GM12878 (cell line): ENCODE data around the gene SMC3. TPM values are rescaled to one million over a fixed set of nuclear protein-coding genes. Genes with fewer than 3 reads are reported as not detected.
A peak's percentile ranks its signal among the peaks of the same experiment; 100 is the strongest.

Source experiments
- ATAC-seq: fragments of 200-7000 bp; cut with Tn5 transposase; 3 replicates; pipeline ENCODE4 v1.9.1; 2020; ENCODE audit warnings: mild to moderate bottlenecking, moderate library complexity
- BruUV-seq: library from RNA; stranded (reverse); fragments of 400-500 nt; replicated peaks from 2 replicates; lab custom pipeline; 2021; lab: Mats Ljungman, UMichigan
- CTCF ChIA-PET: fragments of 300-600 bp; sonication (Branson Sonifier 250); formaldehyde crosslinking; extraction: SDS; loops from one replicate; lab custom pipeline; 2021; ENCODE audit warnings: inconsistent platforms; lab: Yijun Ruan, JAX
- POLR2A ChIA-PET: fragments of 350-600 bp; formaldehyde crosslinking; extraction: SDS; loops from one replicate; lab custom pipeline; 2021; ENCODE audit warnings: inconsistent platforms; lab: Charles Lee
- RAD21 ChIA-PET: fragments of 300-600 bp; sonication (Branson Sonifier 250); formaldehyde crosslinking; loops from one replicate; lab custom pipeline; 2023; ENCODE audit warnings: antibody characterized with exemption; ENCODE audit not compliant: unreplicated experiment; lab: Charles Lee
- SMC1A ChIA-PET: fragments of 300-600 bp; sonication (Branson Sonifier 250); formaldehyde crosslinking; loops from one replicate; lab custom pipeline; 2023; ENCODE audit not compliant: unreplicated experiment, uncharacterized antibody; lab: Charles Lee
- DNase-seq: peaks from one replicate; pipeline ENCODE4 v3.0.0-alpha.2; 2011; ENCODE audit warnings: low read depth, low spot score
- FAIRE-seq: peaks from 3 replicates; lab custom pipeline; 2011; peaks lifted over from hg19 to GRCh38; lab: Jason Lieb, UNC
- H2AFZ ChIP-seq: 2 replicates; pipeline ENCODE4 v1.6.0; 2011; ENCODE audit warnings: low read depth, low read length, control low read depth; ENCODE audit not compliant: control insufficient read depth
- H3K27ac ChIP-seq: 2 replicates; pipeline ENCODE4 v1.5.1; 2011; ENCODE audit warnings: control low read depth; ENCODE audit not compliant: control insufficient read depth, insufficient read depth
- H3K27me3 ChIP-seq, 2 experiments: replicated peaks in 1 of 2; 2 replicates each; pipeline versions ENCODE4 v1.6.0 to v1.6.1; 2011; ENCODE audit warnings: low read length in 1 of 2; ENCODE audit not compliant: control insufficient read depth in 2 of 2, insufficient read depth in 2 of 2
- H3K36me3 ChIP-seq, 2 experiments: 2 replicates each; pipeline ENCODE4 v1.5.1; 2011; ENCODE audit warnings: low read length in 1 of 2; ENCODE audit not compliant: control insufficient read depth in 2 of 2, insufficient read depth in 2 of 2
- H3K4me1 ChIP-seq: 2 replicates; pipeline ENCODE4 v1.6.1; 2011; ENCODE audit warnings: mild to moderate bottlenecking, low read length, moderate library complexity, mixed read lengths; ENCODE audit not compliant: control insufficient read depth, insufficient read depth
- H3K4me2 ChIP-seq: 2 replicates; pipeline ENCODE4 v1.6.0; 2011; ENCODE audit warnings: control low read depth; ENCODE audit not compliant: control insufficient read depth, insufficient read depth
- H3K4me3 ChIP-seq: fragments of 200-600 bp; sonication (generic); 2 replicates; pipeline ENCODE4 v1.5.1; 2016
- H3K79me2 ChIP-seq: 2 replicates; pipeline ENCODE4 v1.6.0; 2011; ENCODE audit warnings: low read length; ENCODE audit not compliant: control insufficient read depth, insufficient read depth
- H3K9ac ChIP-seq: 2 replicates; pipeline ENCODE4 v1.8.0; 2011; ENCODE audit warnings: low read length, control low read depth, mixed read lengths; ENCODE audit not compliant: control insufficient read depth, insufficient read depth
- H3K9me3 ChIP-seq: replicated peaks from 3 replicates; pipeline ENCODE4 v1.5.1; 2011; ENCODE audit warnings: mild to moderate bottlenecking, low read length; ENCODE audit not compliant: control insufficient read depth, insufficient read depth
- H4K20me1 ChIP-seq: 2 replicates; pipeline ENCODE4 v1.6.0; 2011; ENCODE audit not compliant: control insufficient read depth, insufficient read depth
- CUX1 ChIP-seq: IDR thresholded peaks from 2 replicates; pipeline ENCODE4 v1.6.1; 2012; ENCODE audit warnings: improper control_type of control experiment, low read depth, low read length; ENCODE audit not compliant: insufficient replicate concordance
- IKZF2 ChIP-seq, 2 experiments: fragments of 450-650 bp; IDR thresholded peaks; 2 replicates each; pipeline ENCODE4 v1.6.1; 2017; ENCODE audit warnings: mild to moderate bottlenecking in 2 of 2, moderate library complexity in 2 of 2
- WGBS: methylation state at CpG from one replicate; pipeline ENCODE4 v1.1.6; 2016; ENCODE audit warnings: low lambda C conversion rate; ENCODE audit not compliant: insufficient replicate concordance, insufficient coverage; ENCODE audit errors: missing lambda C conversion rate; 5-methylcytosine and 5-hydroxymethylcytosine counted together
- in situ Hi-C: fragments of 300-500 bp; cut with MboI; formaldehyde crosslinking; loops from 9 replicates; pipeline ENCODE4 v1.14.3; 2018; ENCODE audit warnings: mixed read lengths
- intact Hi-C: fragments of 100-400 bp; cut with micrococcal nuclease; formaldehyde crosslinking; loops from one replicate; pipeline ENCODE4 v1.14.2; 2022; ENCODE audit not compliant: unreplicated experiment
- polyA plus RNA-seq, 11 experiments: library from polyadenylated mRNA; depleted of rRNA in 4 of 11; unstranded in 6 of 11; stranded (reverse) in 5 of 11; fragments of >200 nt; fragmentation: Nextera tagmentation in 4 of 11; fragmentation: Illumina TruSeq in 1 of 11; extraction: Ambion mirVana in 4 of 11; extraction: Trizol in 1 of 11; gene quantifications; 1 replicate in 1 of 11; 2 replicates in 10 of 11; pipeline versions ENCODE4 v1.2.1 to v1.2.3, GENCODE V29; 2011 to 2016; ENCODE audit warnings: inconsistent platforms in 2 of 11, missing spikeins in 2 of 11, low read depth in 1 of 11
- total RNA-seq, 4 experiments: library from RNA; depleted of rRNA in 3 of 4; stranded (reverse); fragments of >200 nt in 3 of 4; fragmentation: Illumina TruSeq in 1 of 4; extraction: Trizol in 1 of 4; gene quantifications; 2 replicates each; pipeline versions ENCODE4 v1.2.1 to v1.2.3, GENCODE V29; 2013 to 2021

The SMC3 gene
- total and polyA plus RNA-seq, 10 of the 15 experiments (the other 5 are each of a cell fraction or from before 2014, with no cell fraction given): 30.4 to 123 (median 48.3) TPM

- Histone ChIP-seq H3K36me3 (no peaks in the 10 kb centered on the region), H4K20me1 (no peaks in the 10 kb centered on the region), H3K4me1 (peaks cover 19% of the 10 kb centered on the region), H3K9me3 (no peaks in the 10 kb centered on the region), H3K4me3 (no peak overlapping the region), H3K27ac (no peak overlapping the region), H3K9ac (no peak overlapping the region), H3K79me2 (no peaks in the 10 kb centered on the region), H2AFZ (no peak overlapping the region), H3K27me3 (no peaks in the 10 kb centered on the region), H3K4me2 (no peak overlapping the region)
- CTCF ChIA-PET: interaction anchor here (0.8 to 10.7 kb wide), 10 partner anchors 10 to 235 kb away, joined by 3 to 85 read pairs (median 3); no protein-coding TSS in a partner anchor
- no TSS peak for BruUV-seq
- TF ChIP-seq IKZF2 (IDR thresholded peaks at IDR 0.05): no peak
- TF ChIP-seq CUX1: peak; percentile 40
- intact Hi-C loops: no loop called here
- WGBS: 83% methylated on average over 1 of the region's 1 CpG
- POLR2A ChIA-PET: interaction anchor here (0.6 to 1.6 kb wide), 5 partner anchors 32 to 540 kb away, joined by 3 to 4 read pairs (median 3); no protein-coding TSS in a partner anchor
- RAD21 ChIA-PET: interaction anchor here (0.7 to 2.4 kb wide), 12 partner anchors 27 to 402 kb away, joined by 3 to 10 read pairs (median 4); no protein-coding TSS in a partner anchor
- FAIRE-seq (no peak), DNase-seq (no peak), ATAC-seq (peak; percentile 3; the same call in 2 of the 3 replicates)
- in situ Hi-C loops: no loop called here
- SMC1A ChIA-PET: interaction anchor here (0.6 to 2.8 kb wide), 13 partner anchors 9 to 233 kb away, joined by 3 to 12 read pairs (median 5); no protein-coding TSS in a partner anchor
Measured at GRCh38 chr10:110540031-110540430, 27.5 kb upstream of the SMC3 start.
